Measurements from ENCODE around the gene MACROD2. TPM values are rescaled to one million over a fixed set of nuclear protein-coding genes. Genes with fewer than 3 reads are reported as not detected.

The MACROD2 gene
- polyA plus RNA-seq, 1 donor (not counting 4 experiments of a cell fraction or from before 2014, with no cell fraction given): 0.71 TPM

GRCh38 chr20:13995841-13996240, 525 bp downstream of the MACROD2 start:
- H3K27ac ChIP-seq (ENCODE audit: control insufficient read depth, insufficient read depth, low read length): no peak overlapping the region
- H3K36me3 ChIP-seq (ENCODE audit: control insufficient read depth in 2 of 2, extremely low read depth in 1 of 2, insufficient read depth in 2 of 2, low read length in 2 of 2): no peaks in the 10 kb centered on the region
- DNase-seq (ENCODE audit: low read depth, low spot score) (no peak), FAIRE-seq (no peak)
- TF ChIP-seq EZH2 (IDR thresholded peaks at IDR 0.05; ENCODE audit: low read length): no peak
- TF ChIP-seq CTCF (optimal IDR thresholded peaks at IDR 0.05 in 1 of 3, IDR thresholded peaks at IDR 0.05 in 1 of 3, conservative IDR thresholded peaks at IDR 0.05 in 1 of 3; ENCODE audit: extremely low read depth in 1 of 3, insufficient read depth in 2 of 3, low read length in 3 of 3): no peak
- H3K4me1 ChIP-seq (ENCODE audit: control insufficient read depth, extremely low read depth, insufficient read depth, low read length): peaks cover 7% of the 10 kb centered on the region
- peak overlapping the region; percentile 92 for H3K4me2 ChIP-seq (ENCODE audit: control insufficient read depth, extremely low read depth, insufficient read depth, low read depth, low read length)
- H3K9me3 ChIP-seq (ENCODE audit: control insufficient read depth, low read depth, low read length): no peaks in the 10 kb centered on the region
- dilution Hi-C loops (cut with MboI; ENCODE audit: extremely low pct_ligation_motif_present, low sequenced_read_pairs): no loop called here
- H3K27me3 ChIP-seq (ENCODE audit: control insufficient read depth, extremely low read depth, insufficient read depth, low read length): no peaks in the 10 kb centered on the region
- H3K79me2 ChIP-seq (ENCODE audit: control insufficient read depth, insufficient read depth, low read length): no peaks in the 10 kb centered on the region
- no peaks in the 10 kb centered on the region for H4K20me1 ChIP-seq (ENCODE audit: control insufficient read depth, extremely low read depth, insufficient read depth, low read length)
- H3K4me3 ChIP-seq (ENCODE audit: control insufficient read depth in 2 of 3, extremely low read depth in 1 of 3, insufficient read depth in 2 of 3, low read depth in 1 of 3, low read length in 3 of 3): peak overlapping the region; percentile 52 to 83 (median 73)
- H3K9ac ChIP-seq (ENCODE audit: control insufficient read depth, extremely low read depth, insufficient read depth, low read length): peak overlapping the region; percentile 54
- H3K9me1 ChIP-seq (ENCODE audit: control insufficient read depth, extremely low read depth, insufficient read depth, low read length): no peaks in the 10 kb centered on the region
- peak overlapping the region; percentile 88 for H2AFZ ChIP-seq (ENCODE audit: control insufficient read depth, low read length)

GRCh38 chr20:13996265-13996664, 949 bp downstream of the MACROD2 start:
- no peaks in the 10 kb centered on the region for H3K36me3 ChIP-seq (ENCODE audit: control insufficient read depth in 2 of 2, extremely low read depth in 1 of 2, insufficient read depth in 2 of 2, low read length in 2 of 2)
- peaks cover 7% of the 10 kb centered on the region for H3K4me1 ChIP-seq (ENCODE audit: control insufficient read depth, extremely low read depth, insufficient read depth, low read length)
- no peaks in the 10 kb centered on the region for H3K9me1 ChIP-seq (ENCODE audit: control insufficient read depth, extremely low read depth, insufficient read depth, low read length)
- H3K9me3 ChIP-seq (ENCODE audit: control insufficient read depth, low read depth, low read length): no peaks in the 10 kb centered on the region
- peak overlapping the region; percentile 54 for H3K9ac ChIP-seq (ENCODE audit: control insufficient read depth, extremely low read depth, insufficient read depth, low read length)
- peak overlapping the region; percentile 88 for H2AFZ ChIP-seq (ENCODE audit: control insufficient read depth, low read length)
- FAIRE-seq (no peak), DNase-seq (ENCODE audit: low read depth, low spot score) (no peak)
- no peak for TF ChIP-seq EZH2 (IDR thresholded peaks at IDR 0.05; ENCODE audit: low read length)
- TF ChIP-seq CTCF (optimal IDR thresholded peaks at IDR 0.05 in 1 of 3, IDR thresholded peaks at IDR 0.05 in 1 of 3, conservative IDR thresholded peaks at IDR 0.05 in 1 of 3; ENCODE audit: extremely low read depth in 1 of 3, insufficient read depth in 2 of 3, low read length in 3 of 3): no peak
- H3K27ac ChIP-seq (ENCODE audit: control insufficient read depth, insufficient read depth, low read length): no peak overlapping the region
- H3K79me2 ChIP-seq (ENCODE audit: control insufficient read depth, insufficient read depth, low read length): no peaks in the 10 kb centered on the region
- H3K27me3 ChIP-seq (ENCODE audit: control insufficient read depth, extremely low read depth, insufficient read depth, low read length): no peaks in the 10 kb centered on the region
- H3K4me2 ChIP-seq (ENCODE audit: control insufficient read depth, extremely low read depth, insufficient read depth, low read depth, low read length): peak overlapping the region; percentile 92
- no peaks in the 10 kb centered on the region for H4K20me1 ChIP-seq (ENCODE audit: control insufficient read depth, extremely low read depth, insufficient read depth, low read length)
- peak overlapping the region; percentile 52 to 83 (median 73) for H3K4me3 ChIP-seq (ENCODE audit: control insufficient read depth in 2 of 3, extremely low read depth in 1 of 3, insufficient read depth in 2 of 3, low read depth in 1 of 3, low read length in 3 of 3)
- dilution Hi-C loops (cut with MboI; ENCODE audit: extremely low pct_ligation_motif_present, low sequenced_read_pairs): no loop called here
